ENCODE results near the gene FAM118A. TPM values are rescaled to one million over a fixed set of nuclear protein-coding genes. Genes with fewer than 3 reads are reported as not detected.

The FAM118A gene
- total and polyA plus RNA-seq, 9 of the 15 experiments (the other 6 are each of a cell fraction or from before 2014, with no cell fraction given) = 17.0 to 223 (median 59.4) TPM

GRCh38 chr22:45323695-45324094, 14.0 kb downstream of the FAM118A start:
- Histone ChIP-seq H3K9me1 (ENCODE audit: control insufficient read depth, insufficient read depth, low read length) (no peaks in the 10 kb centered on the region), H4K20me1 (replicated peaks; ENCODE audit: control insufficient read depth, insufficient read depth, low read length) (peaks cover 10% of the 10 kb centered on the region), H3K36me3 (ENCODE audit: control insufficient read depth, insufficient read depth, low read length) (peaks cover 72% of the 10 kb centered on the region; the same call in 2 of the 3 replicates), H2AFZ (ENCODE audit: low read depth, low read length) (no peak overlapping the region), H3K79me2 (ENCODE audit: control insufficient read depth, insufficient read depth, low read length) (peaks cover 45% of the 10 kb centered on the region), H3K27me3 (ENCODE audit: control insufficient read depth in 2 of 2, insufficient read depth in 2 of 2, low read length in 2 of 2) (no peaks in the 10 kb centered on the region), H3K27ac (ENCODE audit: extremely low read depth, low read depth, low read length) (no peak overlapping the region), H3K9ac (ENCODE audit: insufficient read depth in 1 of 2, low read depth in 2 of 2, low read length in 2 of 2) (no peak overlapping the region), H3K4me3 (no peak overlapping the region), H3K4me1 (replicated peaks in 1 of 2; ENCODE audit: control insufficient read depth in 2 of 2, insufficient read depth in 2 of 2, low read length in 2 of 2) (peaks cover 0 to 8% of the 10 kb centered on the region in 2 experiments; a peak in 4 of 5 replicates), H3K9me3 (replicated peaks; ENCODE audit: control insufficient read depth, insufficient read depth, low read depth, low read length) (no peaks in the 10 kb centered on the region), H3K4me2 (ENCODE audit: insufficient read depth, low read length) (no peak overlapping the region)
- no TSS peak for BruUV-seq (replicated peaks)
- no peak for DNase-seq (ENCODE audit: extremely low read depth in 1 of 4, low spot score in 3 of 4)
- in situ Hi-C loops (cut with MboI) (no loop called here), intact Hi-C loops (cut with micrococcal nuclease) (no loop called here)
- ATAC-seq = no peak
- 98% methylated on average over 6 of the region's 7 CpGs for WGBS (ENCODE audit: insufficient coverage, low coverage, missing lambda C conversion rate)
- ChIA-PET POLR2A (interaction anchor here (0.8 kb wide), 1 partner anchor 8 kb away, joined by 3 read pairs; no protein-coding TSS in a partner anchor), CTCF (ENCODE audit: low intra/inter-chr PET ratio) (no interaction called here)
- no peak for FAIRE-seq
- no peak for TF ChIP-seq ZFPM2 (CRISPR knock-in tag; IDR thresholded peaks at IDR 0.05)
- TF ChIP-seq CTCF (IDR thresholded peaks at IDR 0.05 in 2 of 3, conservative IDR thresholded peaks at IDR 0.05 in 1 of 3; ENCODE audit: insufficient read depth in 2 of 3, low read depth in 1 of 3, low read length in 3 of 3) = no peak
- TF ChIP-seq E4F1 (CRISPR knock-in tag; IDR thresholded peaks at IDR 0.05; ENCODE audit: borderline replicate concordance) = no peak
- no peak for TF ChIP-seq ZFP36 (IDR thresholded peaks at IDR 0.05; ENCODE audit: low read depth, low read length, partially characterized antibody)
- no peak for TF ChIP-seq SOX6 (IDR thresholded peaks at IDR 0.05)
- TF ChIP-seq HDAC3 (IDR thresholded peaks at IDR 0.05; ENCODE audit: borderline replicate concordance, partially characterized antibody) = no peak
- TF ChIP-seq PHB2 (IDR thresholded peaks at IDR 0.05; ENCODE audit: low read depth) = no peak
- TF ChIP-seq CSDE1 (IDR thresholded peaks at IDR 0.05) = no peak
- TF ChIP-seq NFIX (CRISPR knock-in tag; IDR thresholded peaks at IDR 0.05; ENCODE audit: low read depth) = no peak
- TF ChIP-seq HDAC8 (tag; IDR thresholded peaks at IDR 0.05) = no peak
- no peak for TF ChIP-seq FOXA3 (CRISPR knock-in tag; conservative IDR thresholded peaks at IDR 0.05 in 1 of 2, IDR thresholded peaks at IDR 0.05 in 1 of 2)
- TF ChIP-seq MECOM (CRISPR knock-in tag; IDR thresholded peaks at IDR 0.05) = no peak
- TF ChIP-seq SREBF2 (CRISPR knock-in tag; IDR thresholded peaks at IDR 0.05) = no peak
- TF ChIP-seq MEF2D (tag; conservative IDR thresholded peaks at IDR 0.05; ENCODE audit: low read depth) = no peak
- TF ChIP-seq CHAMP1 (IDR thresholded peaks at IDR 0.05) = no peak
- no peak for TF ChIP-seq ZNF232 (CRISPR knock-in tag; IDR thresholded peaks at IDR 0.05)
- TF ChIP-seq HSF4 (CRISPR knock-in tag; IDR thresholded peaks at IDR 0.05; ENCODE audit: borderline replicate concordance) = no peak
- no peak for TF ChIP-seq CBX1 (IDR thresholded peaks at IDR 0.05; ENCODE audit: low read depth)

Measured in K562 (cell line).